Spinal cord (tissue), 10 donors: Measurements from ENCODE around the gene PCP2. TPM values are rescaled to one million over a fixed set of nuclear protein-coding genes. Genes with fewer than 3 reads are reported as not detected.

ENCODE experiments used
- DNase-seq, 6 donors: peaks; one replicate each; pipeline versions ENCODE4 v3.0.0 to v3.0.0-alpha.2; 2013 to 2015; ENCODE audit warnings: low spot score in 6 of 6, low read depth in 4 of 6
- H3K27ac ChIP-seq: one replicate; pipeline ENCODE4 v1.5.1; 2013; ENCODE audit warnings: low read depth, low read length, control low read depth
- H3K27me3 ChIP-seq: one replicate; pipeline ENCODE4 v1.6.1; 2013; ENCODE audit warnings: low read length; ENCODE audit not compliant: control insufficient read depth, insufficient read depth
- H3K36me3 ChIP-seq: one replicate; pipeline ENCODE4 v1.6.1; 2013; ENCODE audit warnings: low read length; ENCODE audit not compliant: control insufficient read depth, insufficient read depth
- H3K4me1 ChIP-seq: one replicate; pipeline ENCODE4 v1.6.1; 2013; ENCODE audit warnings: low read length; ENCODE audit not compliant: control insufficient read depth, insufficient read depth
- H3K4me3 ChIP-seq: one replicate; pipeline ENCODE4 v1.5.1; 2013; ENCODE audit warnings: low read depth, low read length, control low read depth
- H3K9me3 ChIP-seq: one replicate; pipeline ENCODE4 v1.6.1; 2013; ENCODE audit warnings: low read length; ENCODE audit not compliant: control insufficient read depth, insufficient read depth
- WGBS: methylation state at CpG from one replicate; pipeline ENCODE4 v1.1.5; 2013; ENCODE audit warnings: missing lambda C conversion rate; ENCODE audit not compliant: insufficient coverage; 5-methylcytosine and 5-hydroxymethylcytosine counted together
- polyA plus RNA-seq, 2 donors: library from polyadenylated mRNA; unstranded; fragments of 120-200 nt; gene quantifications; one replicate each; pipeline ENCODE4 v1.2.1, GENCODE V29; 2013; ENCODE audit not compliant: insufficient read length in 2 of 2
- total RNA-seq, 2 donors: library from RNA; depleted of rRNA in 1 of 2; stranded (reverse); fragments of 120-200 nt in 1 of 2; fragments of >200 nt in 1 of 2; gene quantifications; one replicate each; pipeline versions ENCODE4 v1.2.3 to v1.2.4, GENCODE V29; 2013 to 2014
- donor health status: healthy.

PCP2 gene
- total and polyA plus RNA-seq, 4 donors = 0.62 TPM; not detected in 3

GRCh38 chr19:7676376-7676775 is 42.9 kb upstream of the PCP2 start:
- H3K9me3 ChIP-seq = no peaks in the 10 kb centered on the region
- no peak overlapping the region for H3K4me3 ChIP-seq
- H3K36me3 ChIP-seq = peaks cover 2% of the 10 kb centered on the region
- 36% methylated on average over 3 of the region's 7 CpGs for WGBS
- no peak for DNase-seq
- H3K27me3 ChIP-seq = peaks cover 3% of the 10 kb centered on the region
- peaks cover 10% of the 10 kb centered on the region for H3K4me1 ChIP-seq
- no peak overlapping the region for H3K27ac ChIP-seq

GRCh38 chr19:7674010-7675005 is 40.8 kb upstream of the PCP2 start:
- H3K9me3 ChIP-seq = no peaks in the 10 kb centered on the region
- H3K27ac ChIP-seq = no peak overlapping the region
- H3K36me3 ChIP-seq = no peaks in the 10 kb centered on the region
- 45% methylated on average over 12 of the region's 21 CpGs for WGBS
- no peak overlapping the region for H3K4me3 ChIP-seq
- peaks cover 13% of the 10 kb centered on the region for H3K4me1 ChIP-seq
- peak in 2 of 6 donors; percentile 72 to 84 for DNase-seq
- H3K27me3 ChIP-seq = peaks cover 3% of the 10 kb centered on the region

- H3K9me3 ChIP-seq = no peaks in the 10 kb centered on the region
- peaks cover 13% of the 10 kb centered on the region for H3K4me1 ChIP-seq
- no peak overlapping the region for H3K4me3 ChIP-seq
- no peaks in the 10 kb centered on the region for H3K36me3 ChIP-seq
- peaks cover 3% of the 10 kb centered on the region for H3K27me3 ChIP-seq
- no peak for DNase-seq
- WGBS = 39% methylated on average over 6 of the region's 9 CpGs
- no peak overlapping the region for H3K27ac ChIP-seq
Observed at GRCh38 chr19:7672522-7672921, 39.0 kb upstream of the PCP2 start.

DNA sequence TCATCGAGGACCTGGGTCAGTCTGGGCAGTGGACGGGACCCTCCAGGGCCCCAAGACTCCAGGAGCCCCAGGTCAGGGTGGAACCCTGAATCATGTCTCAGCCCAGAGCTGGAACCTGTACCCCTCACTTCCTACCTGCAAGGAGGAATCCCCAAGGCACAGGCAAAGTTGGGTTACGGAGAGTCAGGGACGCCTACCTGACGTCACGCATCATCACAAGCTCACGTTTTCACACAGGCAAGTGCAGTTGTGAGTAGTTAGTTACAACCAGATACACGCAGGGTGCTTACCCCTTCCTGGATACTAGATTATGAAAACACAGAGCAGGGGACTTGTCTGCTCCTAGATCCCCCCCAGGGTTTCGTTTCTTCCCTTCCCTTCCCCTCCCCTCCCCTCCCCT is 37.3 kb upstream of the PCP2 start:
- no peak overlapping the region for H3K27ac ChIP-seq
- H3K27me3 ChIP-seq = no peaks in the 10 kb centered on the region
- H3K36me3 ChIP-seq = no peaks in the 10 kb centered on the region

DNA sequence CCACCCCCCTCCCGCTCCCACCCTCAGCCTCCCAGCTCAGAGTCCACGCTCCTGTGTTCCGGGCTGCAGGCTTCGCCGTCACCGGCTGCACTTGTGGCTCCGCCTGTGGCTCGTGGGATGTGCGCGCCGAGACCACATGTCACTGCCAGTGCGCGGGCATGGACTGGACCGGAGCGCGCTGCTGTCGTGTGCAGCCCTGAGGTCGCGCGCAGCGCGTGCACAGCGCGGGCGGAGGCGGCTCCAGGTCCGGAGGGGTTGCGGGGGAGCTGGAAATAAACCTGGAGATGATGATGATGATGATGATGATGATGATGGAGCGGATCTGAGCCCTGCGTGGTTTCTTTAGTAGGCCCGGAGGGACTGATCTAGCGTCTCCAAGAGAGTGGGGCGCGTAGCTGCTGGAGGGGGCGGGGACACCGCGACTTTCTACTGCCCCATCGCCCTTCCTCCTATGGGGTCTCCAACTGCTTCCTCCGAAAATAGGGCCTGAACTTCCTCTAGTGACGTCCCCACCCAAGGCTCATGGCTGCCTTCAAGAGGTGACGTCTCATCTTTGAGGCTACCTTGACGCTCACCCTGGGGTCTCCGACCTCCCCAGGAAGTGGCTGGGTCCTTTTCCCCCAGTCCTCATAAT is 36.7 kb upstream of the PCP2 start:
- no peak overlapping the region for H3K27ac ChIP-seq

More for the DNA sequence above, 37.3 kb upstream of the PCP2 start:
- H3K4me3 ChIP-seq = no peak overlapping the region
- peaks cover 13% of the 10 kb centered on the region for H3K4me1 ChIP-seq
- no peaks in the 10 kb centered on the region for H3K9me3 ChIP-seq
- peak in 1 of 6 donors; percentile 3 for DNase-seq
- 39% methylated on average over 8 of the region's 9 CpGs for WGBS

DNA sequence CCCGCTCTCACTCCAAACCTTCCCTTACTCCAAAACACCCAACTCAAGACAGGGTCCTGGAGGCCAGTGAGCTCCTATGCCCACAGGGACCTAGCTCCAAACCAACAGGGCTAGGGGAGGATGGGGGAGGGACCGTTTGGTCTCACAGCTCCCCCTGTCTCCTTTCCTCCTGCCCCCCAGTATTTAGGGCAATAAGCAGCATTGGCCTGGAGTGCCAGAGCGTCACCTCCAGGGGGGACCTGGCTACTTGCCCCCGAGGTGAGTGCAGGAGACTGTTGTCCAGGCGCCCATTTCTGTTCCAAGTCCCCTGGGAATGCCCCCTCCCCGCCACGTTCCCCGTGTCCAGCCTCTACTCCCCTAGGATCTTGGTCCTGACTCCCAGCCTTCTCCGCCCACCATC is 36.1 kb upstream of the PCP2 start:
- H3K4me1 ChIP-seq = peaks cover 13% of the 10 kb centered on the region
- H3K36me3 ChIP-seq = no peaks in the 10 kb centered on the region
- H3K4me3 ChIP-seq = no peak overlapping the region
- no peaks in the 10 kb centered on the region for H3K9me3 ChIP-seq
- no peak overlapping the region for H3K27ac ChIP-seq
- no peaks in the 10 kb centered on the region for H3K27me3 ChIP-seq
- 16% methylated on average over 6 of the region's 9 CpGs for WGBS
- DNase-seq = no peak

More for the DNA sequence above, 36.7 kb upstream of the PCP2 start:
- Histone ChIP-seq H3K9me3 (no peaks in the 10 kb centered on the region), H3K36me3 (no peaks in the 10 kb centered on the region), H3K4me3 (peak overlapping the region; percentile 9), H3K27me3 (no peaks in the 10 kb centered on the region), H3K4me1 (peaks cover 13% of the 10 kb centered on the region)
- DNase-seq = peak in 2 of 6 donors; percentile 75 to 84
- WGBS = 3% methylated on average over 40 of the region's 43 CpGs

DNA sequence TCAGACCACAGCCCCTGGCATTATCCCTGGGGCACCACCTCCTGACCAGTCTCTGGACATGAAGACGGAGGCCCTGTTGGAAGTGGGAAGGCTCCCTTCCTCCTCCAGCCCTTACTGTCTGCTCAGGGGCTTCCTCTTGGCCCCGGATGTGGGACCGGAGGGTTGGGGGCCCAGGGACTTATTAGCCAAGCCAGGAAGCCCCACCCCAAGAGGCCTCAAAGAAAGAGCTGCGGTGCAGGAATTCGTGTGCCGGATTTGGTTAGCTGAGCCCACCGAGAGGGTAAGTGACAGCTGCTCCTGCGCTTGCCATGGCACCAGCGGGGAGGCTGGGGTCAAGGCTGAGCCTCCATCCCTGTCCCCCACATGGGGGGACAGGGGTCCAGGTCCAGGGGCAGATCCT is 35.3 kb upstream of the PCP2 start, which contains the start of gene RETN:
Gene RETN, plus strand, starts transcription at position 208 of the 400 bp plus-strand sequence. CDS start 278 bp downstream, outside the sequence.
- 88% methylated on average over 9 of the region's 9 CpGs for WGBS
- Histone ChIP-seq H3K4me3 (no peak within 1 kb of the TSS), H3K4me1 (peaks cover 13% of the 10 kb centered on the region), H3K27me3 (no peaks in the 10 kb centered on the region), H3K9me3 (no peaks in the 10 kb centered on the region), H3K36me3 (no peaks in the 10 kb centered on the region), H3K27ac (no peak within 1 kb of the TSS)
- DNase-seq = no peak

DNA sequence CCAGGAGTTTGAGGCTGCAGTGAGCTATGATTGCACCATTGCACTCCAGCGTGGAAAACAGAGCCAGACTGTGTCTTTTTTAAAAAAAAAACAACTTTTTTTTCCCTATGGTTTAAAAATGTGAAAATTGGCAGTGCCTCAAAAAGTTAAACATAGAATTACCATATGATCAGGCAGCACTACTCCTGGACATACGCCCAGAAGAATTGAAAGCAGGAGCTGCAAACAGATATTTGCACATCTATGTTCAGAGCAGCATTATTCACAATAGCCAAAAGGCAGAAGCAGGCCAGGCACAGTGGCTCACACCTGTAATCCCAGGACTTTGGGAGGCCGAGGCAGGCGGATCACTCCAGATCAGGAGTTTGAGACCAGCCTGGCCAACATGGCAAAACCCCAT is 31.6 kb upstream of the PCP2 start:
- no peak overlapping the region for H3K27ac ChIP-seq
- H3K27me3 ChIP-seq = no peaks in the 10 kb centered on the region
- WGBS = 64% methylated on average over 1 of the region's 4 CpGs

GRCh38 chr19:7663706-7664105 is 30.2 kb upstream of the PCP2 start:
- Histone ChIP-seq H3K27me3 (no peaks in the 10 kb centered on the region), H3K9me3 (no peaks in the 10 kb centered on the region), H3K36me3 (no peaks in the 10 kb centered on the region), H3K4me3 (no peak overlapping the region), H3K4me1 (no peaks in the 10 kb centered on the region), H3K27ac (no peak overlapping the region)
- 100% methylated on average over 2 of the region's 7 CpGs for WGBS
- DNase-seq = peak in 1 of 6 donors; percentile 64

More for the DNA sequence above, 31.6 kb upstream of the PCP2 start:
- Histone ChIP-seq H3K4me1 (peaks cover 6% of the 10 kb centered on the region), H3K4me3 (no peak overlapping the region), H3K36me3 (no peaks in the 10 kb centered on the region), H3K9me3 (no peaks in the 10 kb centered on the region)
- peak in 2 of 6 donors; percentile 18 to 93 for DNase-seq
